Epithelial cell of proximal tubule (primary cell): ENCODE results near the gene NDUFB8. TPM values are rescaled to one million over a fixed set of nuclear protein-coding genes. Genes with fewer than 3 reads are reported as not detected.

Source experiments
- DNase-seq: peaks from one replicate; pipeline ENCODE4 v3.0.0-alpha.2; 2011; ENCODE audit warnings: low read depth
- H3K4me3 ChIP-seq: 2 replicates; pipeline ENCODE4 v1.5.1; 2011; ENCODE audit warnings: low read depth, mild to moderate bottlenecking, low read length
- total RNA-seq: library from RNA; depleted of rRNA; stranded (reverse); fragments of >200 nt; gene quantifications from 2 replicates; pipeline ENCODE4 v1.2.3, GENCODE V29; 2015
- TF ChIP-seq, protein P1 (sequence below): conservative IDR thresholded peaks from 2 replicates; pipeline ENCODE4 v1.5.1; 2012; ENCODE audit warnings: low read depth, mild to moderate bottlenecking, low read length

Gene NDUFB8
- total RNA-seq, 1 donor from 2014 or later, result 269 TPM

DNA sequence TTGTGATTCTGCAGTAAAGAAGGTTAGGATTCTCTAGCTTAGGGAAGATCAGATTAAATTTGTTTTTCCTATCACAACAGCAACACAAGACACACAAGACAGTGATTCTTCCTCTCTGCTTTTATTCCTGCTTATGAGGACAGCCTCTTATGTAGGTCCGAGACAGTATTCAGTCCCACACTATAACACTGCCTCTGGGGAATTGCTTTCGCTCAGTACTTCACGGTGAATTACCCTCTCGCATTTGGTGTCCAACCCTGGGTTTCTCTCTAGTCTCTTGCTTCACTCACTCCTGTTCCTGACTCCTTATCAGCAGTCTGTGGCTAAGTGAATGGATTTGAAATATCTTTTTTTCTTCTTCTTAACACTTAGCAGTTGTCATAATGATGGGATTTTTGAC is 7.8 kb upstream of the NDUFB8 start:
- DNase-seq, result no peak
- TF ChIP-seq, protein P1, sequence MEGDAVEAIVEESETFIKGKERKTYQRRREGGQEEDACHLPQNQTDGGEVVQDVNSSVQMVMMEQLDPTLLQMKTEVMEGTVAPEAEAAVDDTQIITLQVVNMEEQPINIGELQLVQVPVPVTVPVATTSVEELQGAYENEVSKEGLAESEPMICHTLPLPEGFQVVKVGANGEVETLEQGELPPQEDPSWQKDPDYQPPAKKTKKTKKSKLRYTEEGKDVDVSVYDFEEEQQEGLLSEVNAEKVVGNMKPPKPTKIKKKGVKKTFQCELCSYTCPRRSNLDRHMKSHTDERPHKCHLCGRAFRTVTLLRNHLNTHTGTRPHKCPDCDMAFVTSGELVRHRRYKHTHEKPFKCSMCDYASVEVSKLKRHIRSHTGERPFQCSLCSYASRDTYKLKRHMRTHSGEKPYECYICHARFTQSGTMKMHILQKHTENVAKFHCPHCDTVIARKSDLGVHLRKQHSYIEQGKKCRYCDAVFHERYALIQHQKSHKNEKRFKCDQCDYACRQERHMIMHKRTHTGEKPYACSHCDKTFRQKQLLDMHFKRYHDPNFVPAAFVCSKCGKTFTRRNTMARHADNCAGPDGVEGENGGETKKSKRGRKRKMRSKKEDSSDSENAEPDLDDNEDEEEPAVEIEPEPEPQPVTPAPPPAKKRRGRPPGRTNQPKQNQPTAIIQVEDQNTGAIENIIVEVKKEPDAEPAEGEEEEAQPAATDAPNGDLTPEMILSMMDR, result no peak
- no peak overlapping the region for H3K4me3 ChIP-seq

DNA sequence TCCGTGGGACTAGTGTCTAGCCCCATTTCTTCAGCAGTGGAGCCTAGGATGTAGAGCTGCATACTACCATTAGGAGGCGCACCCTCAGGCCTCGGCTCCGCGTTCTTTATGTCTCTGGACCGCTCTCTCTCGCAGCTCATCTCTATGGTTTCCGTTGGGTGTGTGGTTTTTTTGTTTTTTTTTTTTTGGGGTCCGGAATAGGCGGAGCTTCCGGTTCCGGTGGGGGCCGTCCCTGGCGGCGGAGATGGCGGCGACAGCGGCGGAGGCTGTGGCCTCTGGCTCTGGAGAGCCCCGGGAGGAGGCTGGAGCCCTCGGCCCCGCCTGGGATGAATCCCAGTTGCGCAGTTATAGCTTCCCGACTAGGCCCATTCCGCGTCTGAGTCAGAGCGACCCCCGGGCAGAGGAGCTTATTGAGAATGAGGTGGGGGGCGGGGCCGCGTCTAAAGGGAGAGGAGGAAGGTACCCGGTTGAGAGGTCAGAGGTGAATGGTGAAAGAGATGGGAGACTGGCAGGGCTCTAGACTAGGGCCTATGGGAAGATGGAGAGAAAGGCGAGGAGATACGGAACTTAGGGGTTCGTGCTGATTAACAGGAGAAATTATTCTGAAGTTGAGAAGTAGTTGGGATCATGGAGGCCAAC is 6.2 kb upstream of the NDUFB8 start, which contains the start of gene HIF1AN:
Gene HIF1AN, plus strand, starts transcription at position 229 of the 639 bp plus-strand sequence. Its CDS starts 16 bp downstream, at position 245.
- TF ChIP-seq, protein P1, result peak; percentile 93
- DNase-seq, result peak; percentile 78
- peak within 1 kb of the TSS; percentile 71 for H3K4me3 ChIP-seq

DNA sequence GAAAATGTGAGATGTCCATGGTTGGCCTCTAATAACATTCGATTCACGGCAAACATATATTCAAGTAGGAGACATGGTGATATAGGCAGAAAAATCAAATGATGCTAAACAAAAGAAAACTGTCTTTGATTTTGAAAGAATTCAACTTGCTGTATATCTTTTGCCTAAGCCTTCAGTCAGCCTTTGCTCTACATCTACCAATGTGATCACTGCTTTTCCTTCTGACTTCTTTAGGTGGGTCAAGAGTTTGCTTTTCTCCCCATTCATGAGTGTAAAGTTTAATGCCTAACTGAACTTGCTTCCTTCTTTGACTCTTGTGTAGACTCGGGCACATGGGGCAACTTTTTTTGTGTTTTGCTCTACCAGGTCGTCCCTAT is 5.7 kb upstream of the NDUFB8 start:
- DNase-seq, result no peak
- TF ChIP-seq, protein P1, result no peak
- peak overlapping the region; percentile 71 for H3K4me3 ChIP-seq

DNA sequence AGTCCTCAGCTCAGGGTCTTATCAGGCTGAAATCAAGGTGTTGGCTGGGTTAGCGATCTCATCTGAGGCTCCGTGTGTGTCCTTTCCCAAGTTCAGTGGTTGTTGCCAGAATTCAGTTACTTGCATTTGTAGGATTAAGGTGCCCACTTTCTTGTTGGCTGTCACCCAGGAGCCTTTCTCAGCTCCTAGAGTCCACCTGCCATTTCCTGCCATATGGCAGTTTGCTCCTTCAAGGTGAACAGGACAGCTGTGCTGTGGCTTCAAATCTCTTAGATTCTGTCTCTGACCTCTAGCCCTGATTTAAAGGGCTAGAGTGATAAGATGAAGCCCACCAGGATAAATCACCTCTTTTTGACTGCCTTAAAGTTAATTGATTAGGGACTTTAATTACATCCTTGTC is 5.1 kb upstream of the NDUFB8 start:
- H3K4me3 ChIP-seq, result no peak overlapping the region
- TF ChIP-seq, protein P1, result no peak
- no peak for DNase-seq

DNA sequence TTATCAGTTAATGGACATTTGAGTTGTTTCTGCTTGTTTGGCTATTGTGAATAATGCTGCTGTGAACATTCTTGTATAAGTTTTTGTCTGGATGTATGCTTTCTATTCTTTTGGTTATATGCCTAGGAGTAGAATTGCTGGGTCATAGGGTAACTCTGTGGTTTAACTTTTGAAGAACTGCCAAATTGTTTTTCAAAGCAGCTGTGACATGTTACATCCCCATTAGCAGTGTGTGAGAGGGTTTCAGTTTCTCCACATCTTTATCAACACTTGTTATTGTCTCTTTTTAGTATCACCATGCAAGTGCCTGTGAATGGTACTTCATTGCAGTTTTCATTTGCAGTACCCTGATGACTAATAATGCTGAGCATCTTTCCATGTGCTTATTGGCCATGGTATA is 2.1 kb upstream of the NDUFB8 start:
- TF ChIP-seq, protein P1, result no peak

DNA sequence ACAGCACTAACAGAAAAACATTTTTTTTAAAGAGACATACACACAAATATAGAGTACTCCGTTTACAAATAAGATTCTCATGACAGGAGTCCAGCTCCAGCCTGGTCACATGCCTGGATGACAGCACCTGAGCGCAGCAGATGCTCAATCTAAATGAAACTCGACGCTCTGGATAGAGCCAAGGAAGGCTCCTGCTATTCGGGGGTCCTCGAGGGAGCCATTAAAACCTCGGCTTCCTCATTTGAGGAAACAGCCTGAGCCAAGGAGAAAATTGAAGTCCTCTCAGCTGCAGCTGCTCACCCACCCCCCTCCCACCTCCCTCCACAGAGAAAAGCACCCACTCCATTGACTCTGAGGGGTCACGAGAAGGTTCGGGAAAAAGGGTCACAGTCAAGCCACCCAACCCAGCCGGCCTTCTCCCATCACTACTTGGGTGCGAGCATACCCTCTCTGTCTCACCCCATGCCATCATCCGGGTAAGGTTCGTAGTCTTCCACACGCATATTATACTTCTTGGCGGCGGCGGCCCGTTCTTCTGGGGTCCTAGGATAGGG is 673 bp downstream of the NDUFB8 start:
- H3K4me3 ChIP-seq, result peak overlapping the region; percentile 98
- TF ChIP-seq, protein P1, result no peak
- no peak for DNase-seq

More for the DNA sequence above, 2.1 kb upstream of the NDUFB8 start:
- no peak overlapping the region for H3K4me3 ChIP-seq
- no peak for DNase-seq
